GM19240 (cell line): ENCODE results near the gene ASGR1.

ENCODE experiments used
- DNase-seq: peaks from one replicate; pipeline ENCODE4 v3.0.0; 2011; ENCODE audit warnings: low spot score; ENCODE audit not compliant: insufficient read length

ASGR1 gene

GRCh38 chr17:7216242-7217112 is 37.3 kb upstream of the ASGR1 start:
- no peak for DNase-seq

GRCh38 chr17:7215652-7216180 is 36.5 kb upstream of the ASGR1 start:
- no peak for DNase-seq

- no peak for DNase-seq
These were observed 36.0 kb upstream of the ASGR1 start for GRCh38 chr17:7215136-7215638.

- peak; percentile 100 for DNase-seq
These were observed 35.3 kb upstream of the ASGR1 start for GRCh38 chr17:7214300-7215135.

- peak; percentile 54 for DNase-seq
These were observed 34.7 kb upstream of the ASGR1 start for GRCh38 chr17:7213895-7214299.

GRCh38 chr17:7211491-7212273 is 32.5 kb upstream of the ASGR1 start:
- no peak for DNase-seq

- DNase-seq = no peak
These were observed 29.7 kb upstream of the ASGR1 start for GRCh38 chr17:7208754-7209460.

GRCh38 chr17:7208027-7208571 is 28.9 kb upstream of the ASGR1 start:
- DNase-seq = no peak

GRCh38 chr17:7207120-7208001 is 28.2 kb upstream of the ASGR1 start:
- no peak for DNase-seq

- no peak for DNase-seq
These were observed 26.4 kb upstream of the ASGR1 start for GRCh38 chr17:7205561-7205960.

GRCh38 chr17:7204828-7205461 is 25.8 kb upstream of the ASGR1 start:
- peak; percentile 99 for DNase-seq

- DNase-seq = no peak
These were observed 25.2 kb upstream of the ASGR1 start for GRCh38 chr17:7204336-7204735.

GRCh38 chr17:7203391-7203790 is 24.2 kb upstream of the ASGR1 start:
- no peak for DNase-seq

- DNase-seq = no peak
These were observed 17.7 kb upstream of the ASGR1 start for GRCh38 chr17:7196651-7197401.

- no peak for DNase-seq
These were observed 16.8 kb upstream of the ASGR1 start for GRCh38 chr17:7195971-7196370.

- DNase-seq = no peak
These were observed 13.2 kb upstream of the ASGR1 start for GRCh38 chr17:7192271-7192937.

- DNase-seq = peak; percentile 44
These were observed 12.6 kb upstream of the ASGR1 start for GRCh38 chr17:7191571-7192270.
